ENCODE measurements around the gene IPO11.

DNA sequence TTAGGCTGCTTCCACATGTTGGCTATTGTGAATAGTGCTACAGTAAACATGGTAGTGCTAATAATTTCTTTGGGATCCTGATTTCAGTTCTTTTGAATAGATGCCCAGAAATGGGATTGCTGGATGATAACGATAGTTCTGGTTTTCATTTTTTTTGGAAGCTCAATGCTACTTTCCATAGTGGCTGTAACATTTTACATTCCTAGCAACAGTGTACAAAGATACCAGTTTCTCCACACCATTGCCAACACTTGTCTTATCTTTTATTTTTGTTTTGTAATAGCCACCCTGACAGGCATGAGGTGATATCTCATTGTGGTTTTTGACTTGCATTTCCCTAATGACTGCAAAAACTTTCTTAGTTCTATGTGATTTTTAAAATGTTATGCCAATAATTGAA is 97.2 kb downstream of the IPO11 start:
- TF ChIP-seq, protein P1, sequence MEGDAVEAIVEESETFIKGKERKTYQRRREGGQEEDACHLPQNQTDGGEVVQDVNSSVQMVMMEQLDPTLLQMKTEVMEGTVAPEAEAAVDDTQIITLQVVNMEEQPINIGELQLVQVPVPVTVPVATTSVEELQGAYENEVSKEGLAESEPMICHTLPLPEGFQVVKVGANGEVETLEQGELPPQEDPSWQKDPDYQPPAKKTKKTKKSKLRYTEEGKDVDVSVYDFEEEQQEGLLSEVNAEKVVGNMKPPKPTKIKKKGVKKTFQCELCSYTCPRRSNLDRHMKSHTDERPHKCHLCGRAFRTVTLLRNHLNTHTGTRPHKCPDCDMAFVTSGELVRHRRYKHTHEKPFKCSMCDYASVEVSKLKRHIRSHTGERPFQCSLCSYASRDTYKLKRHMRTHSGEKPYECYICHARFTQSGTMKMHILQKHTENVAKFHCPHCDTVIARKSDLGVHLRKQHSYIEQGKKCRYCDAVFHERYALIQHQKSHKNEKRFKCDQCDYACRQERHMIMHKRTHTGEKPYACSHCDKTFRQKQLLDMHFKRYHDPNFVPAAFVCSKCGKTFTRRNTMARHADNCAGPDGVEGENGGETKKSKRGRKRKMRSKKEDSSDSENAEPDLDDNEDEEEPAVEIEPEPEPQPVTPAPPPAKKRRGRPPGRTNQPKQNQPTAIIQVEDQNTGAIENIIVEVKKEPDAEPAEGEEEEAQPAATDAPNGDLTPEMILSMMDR (IDR thresholded peaks at IDR 0.05; ENCODE audit: low read length): no peak
- TF ChIP-seq EZH2 (IDR thresholded peaks at IDR 0.05; ENCODE audit: borderline replicate concordance, low read length): no peak

Measured in OCI-LY1 (cell line).